GM21786 (cell line): ENCODE data around the gene EBF3.

Source experiments
- ATAC-seq: cut with Tn5 transposase; IDR thresholded peaks from one replicate; pipeline ENCODE4 v1.9.1; 2021; ENCODE audit not compliant: unreplicated experiment

EBF3 gene

DNA sequence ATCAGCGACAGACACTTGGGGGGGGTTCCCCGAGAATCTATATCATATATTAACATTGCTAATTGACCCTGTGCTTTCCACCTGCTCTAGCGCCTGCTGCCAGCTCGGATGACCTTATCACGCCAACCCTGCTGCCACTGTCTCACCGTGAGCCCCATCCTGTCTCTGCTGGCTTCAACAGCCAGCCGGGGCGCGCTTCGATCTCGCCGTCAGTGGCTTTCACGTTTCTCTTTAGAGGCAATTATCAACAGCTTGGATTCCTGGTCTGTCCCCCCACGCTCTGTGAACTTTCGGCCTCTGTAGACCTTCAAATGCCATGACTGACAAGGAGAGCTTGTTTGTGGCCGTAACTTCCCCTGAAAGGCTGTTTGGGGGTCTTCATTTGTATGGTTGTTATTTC lies 123.0 kb downstream of the EBF3 start:
- no peak for ATAC-seq

DNA sequence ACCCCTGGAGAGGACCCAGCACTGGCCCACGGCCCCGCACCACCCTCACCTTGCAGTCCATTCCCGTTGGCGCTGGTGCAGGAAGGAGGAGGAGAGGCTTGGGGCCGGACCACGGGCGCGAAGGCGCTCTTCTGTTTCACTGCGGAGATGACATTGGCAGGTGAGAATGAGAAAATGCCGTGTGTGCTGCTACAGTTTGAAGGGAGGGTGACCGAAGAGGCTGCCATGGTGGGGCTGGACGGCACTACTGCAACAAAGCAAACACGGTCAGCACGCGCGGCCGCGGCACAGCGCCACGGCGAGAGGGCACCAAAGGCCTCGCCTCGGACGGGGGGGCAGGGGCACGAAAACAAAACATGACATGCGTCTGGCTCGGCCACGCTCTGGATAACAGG lies 123.9 kb downstream of the EBF3 start:
- no peak for ATAC-seq

DNA sequence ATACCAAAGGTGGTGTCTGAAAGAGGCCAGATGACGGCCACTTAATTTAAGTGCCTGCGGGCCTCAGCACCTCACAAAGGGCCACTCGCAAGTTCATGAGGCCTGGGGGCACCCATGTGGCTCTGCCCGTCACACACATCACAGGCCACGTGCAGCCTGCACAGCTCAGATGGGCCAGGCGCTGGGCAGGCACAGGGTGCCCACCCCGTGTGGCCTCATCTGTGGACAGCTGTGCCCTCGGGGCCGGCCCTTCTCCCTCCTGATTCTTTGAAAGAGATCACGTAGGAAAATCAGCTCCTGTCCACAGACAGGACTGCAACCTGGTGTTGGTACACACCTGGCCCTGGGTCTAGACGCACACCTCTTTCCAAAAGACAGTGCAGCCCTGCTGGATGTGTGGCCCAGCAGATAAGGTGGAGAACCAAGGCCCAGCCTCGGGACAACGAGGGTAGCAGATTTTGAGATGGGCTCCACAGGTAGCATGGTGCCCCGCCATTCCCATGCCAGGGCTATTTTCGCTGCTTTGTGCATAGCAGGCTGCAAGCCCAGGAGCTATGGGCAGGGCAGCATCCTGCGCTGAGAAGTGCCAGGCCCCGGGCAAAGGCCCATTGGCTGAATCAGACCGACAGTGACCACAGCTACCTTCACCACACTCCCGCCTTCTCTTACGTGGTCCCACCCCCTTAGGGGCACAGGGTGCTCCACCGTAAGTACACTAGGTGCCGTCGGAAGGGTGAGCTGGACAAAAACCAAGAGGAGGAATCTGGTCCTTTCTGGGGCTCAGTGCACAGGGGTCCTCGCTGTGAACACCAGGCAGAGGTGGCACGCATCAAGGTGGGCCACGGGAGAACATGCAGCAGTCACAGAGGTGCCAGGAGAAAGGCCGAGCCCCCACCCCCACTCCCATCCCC lies 124.5 kb downstream of the EBF3 start:
- ATAC-seq = no peak

DNA sequence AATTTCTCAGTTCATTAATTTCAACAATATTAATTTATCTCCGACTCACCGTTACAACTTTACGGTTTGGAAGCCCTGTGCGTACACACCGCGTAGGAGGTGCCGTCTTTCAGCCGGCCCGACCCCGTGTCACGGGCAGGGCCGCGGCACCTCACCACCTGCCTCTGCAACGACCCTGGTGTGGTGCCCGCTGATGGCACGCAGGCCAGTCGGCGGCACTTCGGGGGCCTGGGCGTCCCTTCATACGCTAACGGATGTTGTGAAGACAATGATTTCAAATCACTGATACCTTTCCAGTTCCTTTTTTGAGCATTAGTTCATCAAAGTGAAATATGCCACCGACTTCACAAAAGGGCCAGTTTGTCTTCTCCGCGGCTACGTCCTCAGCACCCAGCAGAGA lies 125.3 kb downstream of the EBF3 start:
- ATAC-seq = no peak

DNA sequence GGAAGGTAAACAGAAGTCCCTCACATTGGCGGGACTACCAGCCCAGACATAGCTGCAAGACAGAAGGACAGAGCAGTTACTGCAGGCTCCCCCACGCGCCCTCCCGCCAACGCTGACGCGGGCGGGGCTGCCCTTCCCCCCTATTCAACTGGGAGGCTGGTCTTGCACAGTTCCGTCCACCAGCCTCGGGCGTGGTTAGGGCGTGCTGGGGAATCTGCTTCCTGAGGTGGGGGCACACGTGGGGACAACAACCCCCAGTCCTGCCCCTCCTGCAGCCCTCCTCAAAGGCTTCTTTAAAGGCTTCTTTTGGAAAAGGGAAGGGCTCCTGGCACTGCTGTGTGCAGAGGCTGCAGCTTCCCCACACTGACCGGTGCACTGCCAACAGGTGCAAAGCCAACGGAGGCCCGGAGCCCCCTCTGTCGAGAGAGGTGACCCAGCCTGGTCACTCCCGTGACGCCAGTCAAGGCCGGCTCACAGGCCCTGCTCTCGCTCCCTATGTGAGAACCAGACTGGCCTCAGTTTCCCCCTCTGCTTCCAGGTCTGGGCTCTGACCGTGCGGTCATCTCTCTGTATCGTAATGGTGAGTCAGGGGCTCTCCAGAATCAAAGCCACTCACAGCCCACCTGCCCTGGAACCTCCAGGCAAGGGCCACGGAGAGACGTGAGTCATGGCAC lies 126.0 kb downstream of the EBF3 start:
- ATAC-seq = no peak

DNA sequence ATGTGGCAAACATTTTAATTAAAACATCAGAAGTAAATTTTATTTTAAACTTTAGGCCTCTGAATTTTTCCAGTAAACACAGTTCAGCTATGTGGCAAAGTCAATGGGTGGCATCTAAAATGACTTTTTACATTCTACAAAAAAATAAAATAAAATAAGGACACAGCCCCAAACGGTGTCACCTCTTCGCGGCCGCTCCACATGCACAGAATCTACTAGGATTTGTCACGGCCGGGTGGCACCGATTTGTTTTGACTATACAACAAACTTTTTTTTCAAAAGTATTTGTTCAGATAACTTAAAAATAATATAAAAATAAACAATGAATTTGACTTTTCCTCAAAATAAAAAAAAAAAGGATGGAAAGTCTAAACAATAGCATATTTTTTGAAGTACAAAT lies 127.8 kb downstream of the EBF3 start:
- ATAC-seq = no peak

DNA sequence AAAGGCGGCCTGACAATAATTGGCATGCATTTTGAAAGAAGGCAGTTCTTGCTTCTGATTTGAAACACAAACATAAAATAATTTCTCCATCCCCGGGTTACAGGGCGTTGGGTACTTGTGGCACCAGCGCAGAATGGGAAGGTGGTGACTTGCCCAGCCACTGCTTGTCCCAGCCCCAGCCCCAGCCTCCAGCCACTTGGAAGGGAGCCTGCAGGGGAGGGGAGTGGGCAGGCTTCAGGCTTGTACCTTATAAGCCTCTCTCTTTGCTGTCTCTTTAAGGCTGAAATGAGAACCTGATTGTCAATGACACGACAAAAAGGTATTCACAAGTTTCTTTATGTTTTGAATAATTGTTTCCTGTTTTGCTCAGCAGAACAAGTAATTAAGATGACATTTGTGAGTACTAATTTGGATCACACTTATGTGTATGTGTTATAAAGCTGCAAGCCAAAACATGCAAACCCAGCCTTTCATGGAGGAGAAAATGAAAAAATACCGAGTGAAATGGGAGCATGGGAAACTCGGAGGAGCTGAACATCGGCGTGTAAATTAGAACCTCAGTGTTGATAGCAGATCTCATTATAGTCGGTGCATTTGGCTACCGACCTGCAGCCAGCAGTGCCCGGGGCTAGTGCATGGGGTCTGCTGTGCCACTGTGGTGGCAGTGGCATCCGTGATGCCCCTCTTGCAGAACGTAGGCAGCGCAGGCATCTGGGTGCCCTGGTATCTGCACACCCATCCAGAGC lies 129.9 kb downstream of the EBF3 start:
- ATAC-seq = no peak

DNA sequence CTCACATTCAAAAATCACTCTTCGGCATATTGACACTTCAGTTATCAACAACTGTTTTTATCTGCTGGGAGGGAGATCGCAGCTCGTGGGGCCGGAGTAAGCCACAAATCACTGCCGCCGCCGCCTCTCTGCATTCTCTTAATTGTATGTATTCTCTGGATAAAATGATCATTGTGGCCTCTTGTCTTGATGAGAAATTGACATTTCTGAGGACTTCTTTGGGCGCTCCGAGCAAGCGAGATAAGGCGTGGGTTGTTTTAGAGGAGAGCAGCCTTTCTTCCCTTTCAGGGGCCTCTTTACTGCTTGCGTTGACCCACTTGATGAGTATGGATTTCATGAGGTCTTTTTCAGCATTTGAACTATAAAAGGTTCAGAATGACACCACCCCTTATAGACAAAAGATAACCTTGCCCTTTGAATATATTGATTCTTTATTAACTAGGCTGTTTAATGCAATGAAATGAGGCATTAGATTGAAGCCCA lies 130.6 kb downstream of the EBF3 start:
- ATAC-seq = no peak

DNA sequence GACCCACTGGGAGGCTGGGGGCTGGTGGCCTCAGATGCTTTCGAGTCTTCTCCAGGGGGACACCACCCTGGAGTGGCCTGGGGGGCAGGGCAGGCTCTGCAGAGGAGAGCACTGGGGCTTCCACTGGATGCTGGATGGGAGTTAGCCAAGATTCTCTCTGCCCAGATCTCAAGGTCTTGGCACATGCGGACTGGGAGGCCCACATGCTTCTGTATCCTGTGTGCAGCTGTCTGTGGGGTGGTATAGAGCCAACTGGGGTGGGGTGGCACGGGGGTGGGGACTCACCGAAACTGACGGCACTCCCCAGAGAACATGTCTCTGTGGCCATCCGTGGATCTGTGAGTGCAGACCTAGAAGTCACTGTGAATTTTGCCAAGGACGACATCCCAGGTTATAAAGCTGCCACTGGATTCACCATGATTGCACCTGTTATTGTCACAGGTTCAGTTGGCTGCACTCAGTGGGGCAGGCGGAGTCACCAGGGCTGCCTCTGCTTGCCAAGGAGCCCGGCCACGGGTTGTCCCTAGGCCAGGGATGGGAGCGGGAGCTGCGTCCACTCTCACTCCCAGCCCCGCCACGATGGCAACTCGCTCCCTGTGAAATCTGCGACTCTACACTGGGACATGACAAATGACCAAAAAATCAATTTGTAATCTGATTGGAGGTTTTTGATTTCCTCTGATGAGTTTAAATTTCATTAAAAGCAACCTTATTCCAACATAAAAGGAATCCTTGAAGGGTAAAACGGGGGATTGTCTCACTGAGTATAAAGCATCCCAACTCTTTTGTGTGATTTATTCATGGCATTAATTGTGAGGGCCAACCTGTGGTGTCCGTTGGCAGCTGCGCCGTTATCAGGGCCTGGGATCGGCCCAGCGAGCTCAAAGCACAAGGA lies 131.3 kb downstream of the EBF3 start:
- ATAC-seq = no peak

DNA sequence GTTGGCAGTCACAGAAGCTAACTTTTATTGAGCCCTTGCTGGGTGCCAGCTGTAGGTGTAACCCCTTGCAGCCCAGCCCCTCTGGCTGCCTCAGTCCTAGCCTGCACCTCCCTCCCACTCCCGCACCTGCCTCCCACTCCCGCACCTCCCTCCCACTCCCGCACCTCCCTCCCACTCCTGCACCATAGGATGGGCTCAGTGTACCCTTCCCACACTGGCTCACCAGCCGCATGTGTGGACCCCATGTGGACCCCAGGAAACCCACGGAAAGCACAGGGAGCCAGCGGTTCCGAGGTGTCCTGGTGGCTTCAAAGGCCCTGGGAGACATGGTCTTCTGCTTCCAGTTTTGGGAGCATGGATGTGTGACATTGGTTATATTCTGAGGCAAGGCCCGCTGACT lies 132.9 kb downstream of the EBF3 start:
- ATAC-seq = no peak

DNA sequence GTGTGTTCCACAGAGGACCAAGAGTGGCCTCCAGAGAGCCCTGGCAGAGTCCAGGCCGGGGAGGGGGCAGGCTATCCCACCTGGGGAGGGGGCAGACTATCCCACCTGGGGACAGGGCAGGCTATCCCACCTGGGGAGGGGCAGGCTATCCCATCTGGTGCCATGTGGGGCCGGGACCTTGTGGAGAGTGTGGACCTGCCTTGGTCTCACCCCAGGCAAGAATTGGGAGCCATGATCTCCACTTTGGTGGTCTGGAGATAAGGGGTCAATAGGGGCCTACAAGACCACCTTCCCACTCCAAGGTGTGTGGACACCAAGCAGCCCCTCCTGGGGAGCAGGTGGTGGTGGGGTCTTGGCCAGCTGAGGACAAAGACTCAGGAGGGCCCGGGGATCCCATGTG lies 138.2 kb downstream of the EBF3 start:
- no peak for ATAC-seq

DNA sequence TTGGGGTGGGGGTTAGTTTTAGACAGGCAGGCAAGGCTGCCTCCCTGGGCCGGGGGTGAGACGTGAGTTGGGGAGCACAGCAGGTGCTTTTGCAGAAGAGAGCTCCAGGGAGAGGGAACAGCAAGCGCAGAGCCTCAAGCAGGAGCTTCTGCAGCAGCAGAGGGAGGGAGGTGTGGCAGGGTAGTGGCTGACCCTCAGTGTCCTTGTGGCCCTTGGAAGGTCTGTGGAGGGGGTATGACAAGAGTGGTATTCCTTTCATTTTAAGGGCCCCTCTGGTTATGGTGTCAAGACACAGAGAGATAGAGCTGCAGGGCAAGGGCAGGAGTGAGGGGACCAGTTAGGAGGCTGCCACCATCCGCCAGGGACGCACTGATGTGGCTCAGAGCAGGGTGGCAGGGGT lies 138.9 kb downstream of the EBF3 start:
- ATAC-seq = no peak

DNA sequence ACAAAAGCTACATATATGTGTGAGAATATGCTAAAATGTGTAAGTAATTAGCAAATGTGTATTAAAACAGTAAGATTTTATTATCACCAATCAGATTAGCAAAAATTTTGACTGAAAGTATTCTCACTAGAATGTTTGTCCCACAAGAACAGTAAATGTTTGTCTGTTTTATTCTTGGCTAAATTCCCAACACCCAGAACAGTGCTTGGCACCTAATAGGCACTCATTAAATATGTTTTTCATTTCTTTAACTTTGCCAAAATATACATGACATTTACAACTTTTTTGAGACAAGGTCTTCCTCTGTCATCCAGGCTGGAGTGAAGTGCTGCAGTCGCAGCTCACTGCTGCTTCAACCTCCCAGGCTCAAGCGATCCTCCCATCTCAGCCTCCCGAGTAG lies 143.6 kb downstream of the EBF3 start:
- no peak for ATAC-seq

DNA sequence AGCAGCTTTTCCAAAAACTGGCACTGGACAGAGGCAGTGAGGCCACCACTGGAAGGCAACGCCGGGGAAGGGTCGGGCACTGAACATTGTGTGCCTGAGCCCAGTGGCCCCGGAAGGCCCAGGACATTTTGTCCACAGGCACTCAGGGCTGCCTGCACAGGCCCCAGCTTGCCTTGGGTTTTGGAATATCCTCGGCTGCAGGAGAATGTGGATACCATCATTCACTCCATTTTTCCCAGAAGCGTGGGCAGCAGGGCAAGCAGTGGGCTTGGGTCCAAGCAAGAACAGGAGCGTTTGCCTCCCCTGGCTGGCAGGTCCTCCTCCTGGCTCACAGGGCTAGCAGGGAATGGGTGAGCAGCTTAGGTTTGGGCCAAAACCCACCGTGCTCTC lies 147.4 kb downstream of the EBF3 start:
- ATAC-seq = no peak

DNA sequence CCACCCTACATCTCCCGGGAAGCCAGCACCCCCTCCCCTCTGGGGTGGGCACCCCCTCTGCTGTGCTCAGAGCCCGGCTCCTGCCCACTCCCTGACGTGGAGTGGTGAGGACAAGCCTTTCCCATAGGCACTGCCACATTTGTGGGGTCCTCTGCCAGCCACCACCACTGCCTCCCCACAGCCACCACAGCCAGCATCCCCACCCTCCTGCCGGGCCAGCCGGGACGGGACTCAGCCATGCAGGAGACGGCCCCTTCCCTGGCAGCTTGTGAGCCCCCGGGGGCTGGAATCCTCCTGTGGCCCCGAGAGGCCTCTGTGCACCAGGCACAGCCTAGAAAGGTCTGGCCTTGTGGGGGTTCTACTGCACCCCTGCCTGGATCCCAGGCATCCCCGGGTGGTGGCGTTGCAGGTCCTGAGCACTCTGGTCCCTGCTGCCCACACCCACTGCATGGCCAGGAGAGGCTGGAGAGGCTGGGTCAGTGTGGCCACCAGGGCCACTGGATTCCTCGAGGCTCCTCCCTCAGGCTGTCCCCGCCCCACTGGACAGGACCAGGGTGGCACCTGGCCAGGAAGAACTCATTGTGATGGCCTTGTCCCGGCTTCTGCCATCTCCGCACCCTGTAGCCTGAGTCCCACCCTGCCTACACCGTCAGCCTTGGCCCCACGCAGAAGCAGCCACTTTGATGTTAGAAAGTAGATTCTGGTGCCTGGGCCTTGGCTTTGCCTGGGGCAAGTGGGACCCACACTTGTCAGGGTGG lies 148.0 kb downstream of the EBF3 start:
- no peak for ATAC-seq

DNA sequence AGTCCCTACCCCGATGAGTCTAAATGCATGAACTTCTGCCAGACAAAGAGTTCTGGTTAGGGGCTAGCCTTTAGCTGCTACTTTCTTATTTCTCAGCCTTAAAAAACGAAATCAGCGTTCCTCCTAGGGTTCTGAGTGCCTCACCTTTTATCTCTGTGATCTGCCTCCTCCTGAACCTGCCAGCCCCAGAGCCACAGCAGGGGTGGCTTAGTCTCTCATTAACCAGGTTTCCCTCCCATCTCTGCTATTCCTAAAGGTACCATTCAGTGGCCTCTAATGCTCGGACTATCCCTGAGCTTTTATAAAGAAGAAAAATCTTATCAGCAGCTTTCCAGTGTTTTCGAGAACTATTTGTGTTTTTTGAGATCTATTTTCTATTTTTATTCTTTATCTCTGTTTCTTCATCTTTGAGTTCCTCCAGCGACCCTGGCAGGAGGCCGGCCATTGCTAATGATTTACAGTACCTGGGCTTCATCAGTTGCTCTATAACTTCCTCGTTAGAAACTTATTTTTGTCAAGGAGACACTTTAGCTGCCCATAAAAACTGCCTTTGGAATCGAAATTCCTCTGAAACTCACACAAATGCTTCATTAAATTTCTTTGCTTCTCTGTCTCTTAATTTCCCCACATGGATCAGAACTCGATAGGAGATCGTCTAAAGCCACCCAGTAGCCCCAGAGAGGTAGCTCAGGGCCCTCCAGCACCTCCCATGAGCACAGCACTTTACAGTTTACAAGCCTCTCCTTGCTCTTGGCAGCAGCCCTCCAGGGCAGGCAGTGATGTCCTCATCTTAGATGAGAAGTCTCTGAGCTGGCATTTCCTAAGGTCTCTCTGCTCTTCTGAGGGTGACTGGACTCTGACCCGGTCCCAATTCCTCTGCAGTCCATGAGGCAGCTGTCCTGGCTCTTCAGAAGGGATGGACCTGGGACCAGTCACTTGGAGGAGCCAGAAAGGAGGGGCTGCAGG lies 149.1 kb downstream of the EBF3 start:
- ATAC-seq = no peak

DNA sequence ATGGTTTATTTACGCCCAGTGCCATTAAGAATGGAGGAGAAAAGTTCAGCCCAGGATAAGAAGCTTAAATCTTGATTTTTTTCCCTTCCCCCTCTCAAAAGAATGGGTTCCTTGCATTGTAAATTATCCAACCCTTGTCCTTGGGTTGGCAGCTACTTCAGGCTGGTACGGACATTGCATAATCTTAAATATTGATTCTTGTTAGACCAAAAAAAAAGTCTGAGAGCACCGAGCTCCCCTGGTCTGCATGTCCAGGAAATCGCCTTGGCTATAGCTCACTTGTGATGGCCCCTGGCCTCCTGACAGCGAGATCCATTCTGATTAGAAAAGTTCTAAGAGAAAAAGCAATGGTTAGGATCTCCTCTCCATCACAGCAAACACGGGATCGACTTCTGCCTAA lies 151.7 kb downstream of the EBF3 start:
- no peak for ATAC-seq

DNA sequence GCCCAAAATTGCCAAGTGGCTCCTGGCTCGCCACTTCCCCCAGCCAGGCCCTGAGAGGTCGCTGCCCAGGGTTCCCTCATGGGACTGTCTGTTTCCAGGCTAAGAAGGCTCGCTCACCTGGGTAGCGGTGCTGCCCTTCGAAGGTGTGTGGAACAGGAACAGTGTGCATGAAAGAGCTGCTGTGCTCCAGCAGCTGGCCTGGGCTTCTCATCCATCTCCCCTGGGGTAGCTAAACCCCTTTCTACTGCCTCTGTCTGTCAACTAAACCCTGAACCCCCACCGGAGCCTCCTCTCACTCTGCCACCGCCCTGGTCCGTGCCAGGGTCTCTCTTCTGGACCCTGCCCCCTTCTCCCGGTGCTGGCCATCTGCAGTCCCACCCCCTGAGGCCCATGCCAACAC lies 152.9 kb downstream of the EBF3 start:
- no peak for ATAC-seq

DNA sequence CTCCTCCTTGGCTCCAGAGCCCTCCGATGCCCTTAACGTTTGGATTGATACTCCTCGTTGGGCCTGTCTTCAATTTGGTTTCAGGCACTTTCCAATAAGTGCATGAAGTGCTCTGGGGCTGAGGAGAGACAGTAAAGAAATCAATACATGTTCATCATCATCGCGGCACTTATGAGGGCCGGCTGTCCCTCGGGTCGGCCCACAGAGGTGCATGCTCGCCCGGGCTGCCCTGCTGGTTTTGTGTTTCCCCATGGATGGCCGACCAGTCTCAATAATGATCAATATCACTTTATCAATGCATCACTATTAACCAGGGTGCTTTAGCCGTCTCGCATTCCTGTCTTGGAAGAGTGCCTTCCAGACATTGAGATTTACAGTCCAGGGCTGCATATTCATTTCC lies 154.2 kb downstream of the EBF3 start:
- no peak for ATAC-seq
